Fibroblast of villous mesenchyme (primary cell): ENCODE data around the gene OXT. TPM values are rescaled to one million over a fixed set of nuclear protein-coding genes. Genes with fewer than 3 reads are reported as not detected.

Experiments used
- DNase-seq: peaks from one replicate; pipeline ENCODE4 v3.0.0-alpha.2; 2010; ENCODE audit warnings: low read depth
- H3K4me3 ChIP-seq: 2 replicates; pipeline ENCODE4 v1.5.1; 2011; ENCODE audit warnings: low read depth, mild to moderate bottlenecking, low read length
- CTCF ChIP-seq: IDR thresholded peaks from 2 replicates; pipeline ENCODE4 v1.5.1; 2012; ENCODE audit warnings: low read depth, mild to moderate bottlenecking, low read length; ENCODE audit not compliant: insufficient read depth
- total RNA-seq: library from RNA; depleted of rRNA; stranded (reverse); fragments of >200 nt; gene quantifications from 2 replicates; pipeline ENCODE4 v1.2.3, GENCODE V29; 2012

Gene OXT
- total RNA-seq, 1 donor, result not detected

- no peak for TF ChIP-seq CTCF
- H3K4me3 ChIP-seq, result no peak overlapping the region
- DNase-seq, result no peak
Measured at GRCh38 chr20:3037654-3038053, 33.8 kb upstream of the OXT start.

GRCh38 chr20:3038454-3038853 lies 33.0 kb upstream of the OXT start:
- TF ChIP-seq CTCF, result no peak
- H3K4me3 ChIP-seq, result no peak overlapping the region
- no peak for DNase-seq

GRCh38 chr20:3039426-3039825 lies 32.0 kb upstream of the OXT start:
- H3K4me3 ChIP-seq, result no peak overlapping the region
- no peak for TF ChIP-seq CTCF
- no peak for DNase-seq

DNA sequence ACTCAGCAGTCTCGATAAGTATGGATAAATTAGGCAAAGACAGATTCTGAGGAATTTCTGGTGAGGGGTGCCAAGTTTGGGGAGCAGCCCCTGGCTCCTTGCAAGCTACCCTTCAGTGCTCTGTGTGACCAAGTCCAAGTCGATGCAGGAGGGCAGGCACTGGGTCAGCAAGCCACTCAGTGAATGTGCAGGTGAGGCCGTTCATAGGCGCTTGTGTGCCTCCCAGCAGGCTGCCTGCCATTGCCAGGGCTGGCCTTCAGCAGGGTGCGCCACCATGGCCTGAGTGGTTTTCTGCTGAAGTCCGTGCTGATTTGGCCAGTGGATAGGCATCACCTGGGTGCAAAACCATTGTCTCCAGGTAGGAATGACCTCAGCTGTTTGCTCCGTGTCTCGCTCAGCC lies 31.3 kb upstream of the OXT start:
- DNase-seq, result no peak
- TF ChIP-seq CTCF, result no peak
- H3K4me3 ChIP-seq, result no peak overlapping the region

GRCh38 chr20:3041854-3042409 lies 29.5 kb upstream of the OXT start:
- H3K4me3 ChIP-seq, result no peak overlapping the region
- peak; percentile 5 for DNase-seq
- TF ChIP-seq CTCF, result no peak

- H3K4me3 ChIP-seq, result no peak overlapping the region
- no peak for DNase-seq
- no peak for TF ChIP-seq CTCF
Measured at GRCh38 chr20:3042625-3043024, 28.8 kb upstream of the OXT start.

GRCh38 chr20:3043322-3043721 lies 28.1 kb upstream of the OXT start, which contains the start of gene GNRH2:
Gene GNRH2, plus strand, starts transcription at chr20:3043622. Its CDS starts 793 bp downstream, at chr20:3044415.
- DNase-seq, result no peak
- no peak within 1 kb of the TSS for H3K4me3 ChIP-seq
- no peak for TF ChIP-seq CTCF
